ENCODE data around the gene CENPL. TPM values are rescaled to one million over a fixed set of nuclear protein-coding genes. Genes with fewer than 3 reads are reported as not detected.
A peak's percentile ranks its signal among the peaks of the same experiment; 100 is the strongest.

CENPL gene
- total RNA-seq = 1 to 10 TPM; 4.5 to 6.0 (median 4.6) TPM

- intact Hi-C loops (cut with DNase I; ENCODE audit: low total_unique reads) = loop anchor here (5.0 kb wide), 1 partner anchor 1437 kb away; no protein-coding TSS in a partner anchor
- H3K9me3 ChIP-seq = no peaks in the 10 kb centered on the region
- no peaks in the 10 kb centered on the region for H3K4me1 ChIP-seq
- H3K36me3 ChIP-seq = no peaks in the 10 kb centered on the region
- TF ChIP-seq POLR2AphosphoS5 (IDR thresholded peaks at IDR 0.05) (peak; percentile 78 to 93 (median 81)), CTCF (IDR thresholded peaks at IDR 0.05) (no peak)
- DNase-seq (ENCODE audit: low spot score in 2 of 2) = peak; percentile 94
- no peaks in the 10 kb centered on the region for H3K27me3 ChIP-seq
- peak within 1 kb of the TSS; percentile 66 to 90 (median 69) for H3K4me3 ChIP-seq
- peak within 1 kb of the TSS; percentile 91 to 96 for H3K27ac ChIP-seq
Measured at GRCh38 chr1:173824315-173825081, at the start of gene CENPL, which contains the start of gene DARS2. CENPL (minus strand) TSS chr1:173824883; CDS start chr1:173811299, 13,584 bp downstream. DARS2 (plus strand) TSS chr1:173824673; CDS start chr1:173825230, 557 bp downstream.

- peak overlapping the region; percentile 39 to 96 for H3K27ac ChIP-seq
- H3K9me3 ChIP-seq = no peaks in the 10 kb centered on the region
- no peaks in the 10 kb centered on the region for H3K36me3 ChIP-seq
- intact Hi-C loops (cut with DNase I; ENCODE audit: low total_unique reads) = no loop called here
- no peak for TF ChIP-seq POLR2AphosphoS5 (IDR thresholded peaks at IDR 0.05)
- no peak for TF ChIP-seq POLR2A (IDR thresholded peaks at IDR 0.05)
- no peak for TF ChIP-seq CTCF (IDR thresholded peaks at IDR 0.05)
- no peak overlapping the region for H3K4me3 ChIP-seq
- no peak for DNase-seq (ENCODE audit: low spot score in 2 of 2)
- peaks cover 0 to 4% of the 10 kb centered on the region in 2 donors for H3K4me1 ChIP-seq
- H3K27me3 ChIP-seq = no peaks in the 10 kb centered on the region
Measured at GRCh38 chr1:173871500-173871899, 46.8 kb upstream of the CENPL start.

GRCh38 chr1:173871091-173871490 lies 46.4 kb upstream of the CENPL start:
- H3K9me3 ChIP-seq = no peaks in the 10 kb centered on the region
- no peak for DNase-seq (ENCODE audit: low spot score in 2 of 2)
- H3K27ac ChIP-seq = peak overlapping the region; percentile 39 to 96
- H3K36me3 ChIP-seq = no peaks in the 10 kb centered on the region
- intact Hi-C loops (cut with DNase I; ENCODE audit: low total_unique reads) = no loop called here
- no peak overlapping the region for H3K4me3 ChIP-seq
- TF ChIP-seq CTCF (IDR thresholded peaks at IDR 0.05) (no peak), POLR2AphosphoS5 (IDR thresholded peaks at IDR 0.05) (no peak), POLR2A (IDR thresholded peaks at IDR 0.05) (no peak)
- no peaks in the 10 kb centered on the region for H3K27me3 ChIP-seq
- peaks cover 0 to 4% of the 10 kb centered on the region in 2 donors for H3K4me1 ChIP-seq

- peaks cover 0 to 4% of the 10 kb centered on the region in 2 donors for H3K4me1 ChIP-seq
- H3K4me3 ChIP-seq = no peak overlapping the region
- peak in 1 of 2 donors; percentile 45 for DNase-seq (ENCODE audit: low spot score in 2 of 2)
- no peaks in the 10 kb centered on the region for H3K36me3 ChIP-seq
- peak overlapping the region; percentile 39 to 96 for H3K27ac ChIP-seq
- no peaks in the 10 kb centered on the region for H3K9me3 ChIP-seq
- H3K27me3 ChIP-seq = no peaks in the 10 kb centered on the region
- intact Hi-C loops (cut with DNase I; ENCODE audit: low total_unique reads) = no loop called here
- TF ChIP-seq POLR2A (IDR thresholded peaks at IDR 0.05) (no peak), POLR2AphosphoS5 (IDR thresholded peaks at IDR 0.05) (no peak), CTCF (IDR thresholded peaks at IDR 0.05) (no peak)
Measured at GRCh38 chr1:173870252-173871075, 45.8 kb upstream of the CENPL start.

Data from breast epithelium (tissue), 4 donors.